Mesodermal cell (in vitro differentiated cells): Measurements from ENCODE around the gene CBY2.

Source experiments
- H3K27ac ChIP-seq: 2 replicates; pipeline ENCODE4 v1.7.0; 2013; ENCODE audit warnings: mild to moderate bottlenecking, low read depth, low read length, moderate library complexity; ENCODE audit not compliant: severe bottlenecking
- H3K36me3 ChIP-seq: 2 replicates; pipeline ENCODE4 v1.7.1; 2013; ENCODE audit warnings: mild to moderate bottlenecking, low read length, moderate library complexity; ENCODE audit not compliant: control insufficient read depth, insufficient read depth
- H3K4me1 ChIP-seq: one replicate; pipeline ENCODE4 v1.7.1; 2013; ENCODE audit warnings: mild to moderate bottlenecking, low read length; ENCODE audit not compliant: insufficient read depth, control insufficient read depth, poor library complexity, severe bottlenecking
- H3K4me3 ChIP-seq: 2 replicates; pipeline ENCODE4 v1.7.0; 2013; ENCODE audit warnings: low read length, control low read depth, mild to moderate bottlenecking; ENCODE audit not compliant: insufficient read depth, poor library complexity, severe bottlenecking; ENCODE audit errors: extremely low read depth
- H3K9me3 ChIP-seq: 2 replicates; pipeline ENCODE4 v1.7.1; 2013; ENCODE audit warnings: mild to moderate bottlenecking, low read length, moderate library complexity; ENCODE audit not compliant: control insufficient read depth
- WGBS, 2 experiments: methylation state at CpG; one replicate each; pipeline ENCODE4 v1.1.5; 2013; ENCODE audit warnings: missing lambda C conversion rate in 2 of 2; ENCODE audit not compliant: insufficient coverage in 2 of 2; 5-methylcytosine and 5-hydroxymethylcytosine counted together

Gene CBY2

GRCh38 chr13:45702869-45703391, 810 bp downstream of the CBY2 start:
- H3K4me1 ChIP-seq: peaks cover 1% of the 10 kb centered on the region
- no peak overlapping the region for H3K27ac ChIP-seq
- no peaks in the 10 kb centered on the region for H3K9me3 ChIP-seq
- H3K36me3 ChIP-seq: no peaks in the 10 kb centered on the region
- no peak overlapping the region for H3K4me3 ChIP-seq
- 81 to 86% methylated on average over 2 of the region's 3 CpGs for WGBS, 2 experiments

GRCh38 chr13:45704211-45704739, 2.2 kb downstream of the CBY2 start:
- H3K4me3 ChIP-seq: no peak overlapping the region
- H3K4me1 ChIP-seq: peaks cover 9% of the 10 kb centered on the region
- 85 to 97% methylated on average over 5 to 8 of the region's 9 CpGs for WGBS, 2 experiments
- H3K9me3 ChIP-seq: no peaks in the 10 kb centered on the region
- no peaks in the 10 kb centered on the region for H3K36me3 ChIP-seq
- H3K27ac ChIP-seq: no peak overlapping the region

DNA sequence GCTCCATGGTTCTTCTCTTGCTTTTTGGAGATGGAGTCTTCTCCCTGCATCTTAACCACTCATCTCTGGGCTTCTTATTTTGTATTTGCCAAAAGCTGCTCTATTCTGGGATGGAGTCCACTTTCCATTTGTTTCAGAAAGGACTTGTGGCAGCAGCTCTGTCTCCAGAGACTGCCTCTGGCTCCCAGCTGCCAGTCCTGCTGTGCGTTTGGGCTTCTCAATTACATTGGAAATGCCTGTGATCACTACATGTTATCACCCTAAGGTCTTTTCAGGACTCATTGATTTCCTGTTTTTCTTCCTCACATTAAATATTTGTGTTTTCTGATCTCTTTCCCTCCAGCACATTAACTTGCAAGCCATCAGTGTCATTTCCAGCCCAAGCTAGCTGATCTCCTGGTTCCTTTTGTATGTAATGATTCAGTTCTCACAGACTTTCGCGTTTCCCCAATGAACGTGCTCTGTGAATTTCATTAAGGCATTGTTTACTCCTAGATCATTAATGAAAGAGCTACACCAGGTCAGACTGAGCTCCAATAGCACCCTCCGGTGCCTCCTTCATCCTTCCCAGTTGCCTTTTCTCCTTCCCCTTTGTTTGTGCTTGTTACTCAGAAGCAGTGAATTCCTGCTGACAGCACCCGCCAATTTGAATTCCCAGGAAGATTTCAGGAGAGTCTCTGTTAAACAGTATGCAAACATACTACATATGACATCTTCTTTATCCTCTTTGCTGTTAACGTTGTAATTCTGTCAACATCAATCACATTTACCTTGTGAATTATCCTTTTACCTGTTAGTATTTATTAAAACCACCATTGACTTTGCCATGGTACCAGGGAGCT, 3.0 kb downstream of the CBY2 start:
- 43 to 65% methylated on average over 4 to 5 of the region's 7 CpGs for WGBS, 2 experiments
- Histone ChIP-seq H3K9me3 (no peaks in the 10 kb centered on the region), H3K36me3 (no peaks in the 10 kb centered on the region), H3K27ac (no peak overlapping the region), H3K4me3 (no peak overlapping the region), H3K4me1 (peaks cover 9% of the 10 kb centered on the region)

- peaks cover 9% of the 10 kb centered on the region for H3K4me1 ChIP-seq
Observed at GRCh38 chr13:45705918-45706317, 3.8 kb downstream of the CBY2 start.

DNA sequence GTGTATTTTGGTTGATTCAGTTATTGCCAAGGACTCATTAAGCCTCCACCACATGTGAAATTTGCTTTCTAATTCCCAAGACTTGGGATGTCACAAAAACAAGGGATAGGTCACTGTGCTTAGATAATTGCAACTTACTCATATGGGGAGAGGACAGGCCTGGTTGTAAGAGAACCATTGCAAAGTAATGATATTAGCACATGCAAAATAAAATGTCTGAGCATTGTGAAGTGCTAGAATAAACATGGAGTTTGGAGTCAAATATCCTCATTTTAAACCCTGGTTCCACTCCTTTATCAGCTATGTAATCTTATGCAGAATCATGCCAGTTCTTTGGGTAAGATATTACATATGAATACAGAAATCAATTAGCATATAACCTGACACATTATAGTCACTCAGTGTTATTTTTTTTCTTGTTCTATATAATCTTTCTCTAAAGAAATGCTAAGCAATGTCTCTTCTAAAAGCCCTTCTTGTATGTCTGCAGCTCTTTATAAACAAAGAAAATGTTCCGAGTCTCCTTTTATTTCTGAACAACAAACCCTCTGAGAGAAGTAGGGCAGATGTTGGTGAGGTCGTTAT, 5.5 kb downstream of the CBY2 start:
- H3K4me1 ChIP-seq: peaks cover 9% of the 10 kb centered on the region
- 86% methylated on average over 1 of the region's 2 CpGs; no CpG with 5 or more reads in 1 of the 2 experiments for WGBS, 2 experiments

More at GRCh38 chr13:45705918-45706317, 3.8 kb downstream of the CBY2 start:
- Histone ChIP-seq H3K36me3 (no peaks in the 10 kb centered on the region), H3K27ac (no peak overlapping the region), H3K9me3 (no peaks in the 10 kb centered on the region), H3K4me3 (no peak overlapping the region)

DNA sequence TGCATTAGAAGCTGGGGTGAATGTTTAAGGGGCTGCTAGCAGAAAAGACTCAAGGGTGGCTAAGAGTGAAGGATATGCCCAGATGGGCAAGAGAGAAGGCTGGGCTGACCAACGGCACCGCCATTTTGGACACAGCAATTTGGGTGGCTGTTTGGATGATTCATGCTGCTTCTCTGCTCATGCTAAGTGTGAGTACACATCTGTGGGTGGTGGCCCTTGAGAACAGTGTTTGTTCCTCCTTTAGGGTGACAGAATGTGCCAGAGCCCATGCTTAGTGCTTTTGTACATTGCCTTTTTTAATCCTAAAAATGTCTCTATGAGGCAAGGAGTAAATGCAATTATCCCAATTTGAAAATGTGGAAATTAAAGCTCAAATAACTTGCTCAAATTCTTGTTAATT, 9.8 kb downstream of the CBY2 start:
- no peaks in the 10 kb centered on the region for H3K36me3 ChIP-seq

More for the DNA sequence above, 5.5 kb downstream of the CBY2 start:
- no peak overlapping the region for H3K4me3 ChIP-seq
- no peak overlapping the region for H3K27ac ChIP-seq
- no peaks in the 10 kb centered on the region for H3K36me3 ChIP-seq
- H3K9me3 ChIP-seq: peaks cover 4% of the 10 kb centered on the region

DNA sequence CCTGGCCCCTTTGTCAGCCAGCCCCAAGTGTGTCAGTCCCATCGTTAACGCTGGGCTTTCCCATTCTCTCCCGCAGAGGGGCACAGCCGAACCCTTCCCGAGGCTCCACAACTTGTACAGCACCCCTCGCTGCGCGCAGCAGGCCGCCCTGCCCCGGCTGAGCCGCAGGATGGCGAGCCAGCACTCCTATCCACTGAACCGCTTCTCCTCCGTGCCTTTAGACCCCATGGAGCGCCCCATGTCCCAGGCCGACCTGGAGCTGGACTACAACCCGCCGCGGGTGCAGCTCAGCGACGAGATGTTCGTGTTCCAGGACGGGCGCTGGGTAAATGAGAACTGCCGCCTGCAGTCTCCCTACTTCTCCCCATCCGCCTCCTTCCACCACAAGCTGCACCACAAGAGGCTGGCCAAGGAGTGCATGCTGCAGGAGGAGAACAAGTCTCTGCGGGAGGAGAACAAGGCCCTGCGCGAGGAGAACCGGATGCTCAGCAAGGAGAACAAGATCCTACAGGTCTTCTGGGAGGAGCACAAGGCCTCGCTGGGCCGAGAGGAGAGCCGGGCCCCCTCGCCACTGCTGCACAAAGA, 11.1 kb downstream of the CBY2 start:
- Histone ChIP-seq H3K4me1 (peaks cover 6% of the 10 kb centered on the region), H3K4me3 (no peak overlapping the region), H3K27ac (no peak overlapping the region), H3K9me3 (peaks cover 8% of the 10 kb centered on the region), H3K36me3 (no peaks in the 10 kb centered on the region)
- WGBS, 2 experiments: 96% methylated on average over 33 to 34 of the region's 34 CpGs

More for the DNA sequence above, 9.8 kb downstream of the CBY2 start:
- 92 to 96% methylated on average over 2 of the region's 2 CpGs for WGBS, 2 experiments
- H3K4me3 ChIP-seq: no peak overlapping the region
- H3K27ac ChIP-seq: no peak overlapping the region
- H3K4me1 ChIP-seq: peaks cover 9% of the 10 kb centered on the region
- peaks cover 8% of the 10 kb centered on the region for H3K9me3 ChIP-seq

DNA sequence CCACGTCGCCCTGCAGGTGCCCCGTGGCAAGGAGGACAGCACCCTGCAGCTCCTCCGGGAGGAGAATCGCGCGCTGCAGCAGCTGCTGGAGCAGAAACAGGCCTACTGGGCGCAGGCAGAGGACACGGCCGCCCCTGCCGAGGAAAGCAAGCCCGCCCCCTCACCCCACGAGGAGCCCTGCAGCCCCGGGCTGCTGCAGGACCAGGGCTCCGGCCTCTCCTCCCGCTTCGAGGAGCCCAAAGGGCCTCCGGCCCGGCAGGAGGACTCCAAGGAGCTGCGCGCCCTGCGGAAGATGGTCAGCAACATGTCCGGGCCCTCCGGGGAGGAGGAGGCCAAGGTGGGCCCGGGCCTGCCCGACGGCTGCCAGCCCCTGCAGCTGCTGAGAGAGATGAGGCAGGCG, 11.6 kb downstream of the CBY2 start:
- Histone ChIP-seq H3K36me3 (no peaks in the 10 kb centered on the region), H3K9me3 (peaks cover 8% of the 10 kb centered on the region), H3K4me1 (peaks cover 8% of the 10 kb centered on the region), H3K27ac (no peak overlapping the region), H3K4me3 (no peak overlapping the region)
- 95 to 96% methylated on average over 25 to 27 of the region's 28 CpGs for WGBS, 2 experiments

DNA sequence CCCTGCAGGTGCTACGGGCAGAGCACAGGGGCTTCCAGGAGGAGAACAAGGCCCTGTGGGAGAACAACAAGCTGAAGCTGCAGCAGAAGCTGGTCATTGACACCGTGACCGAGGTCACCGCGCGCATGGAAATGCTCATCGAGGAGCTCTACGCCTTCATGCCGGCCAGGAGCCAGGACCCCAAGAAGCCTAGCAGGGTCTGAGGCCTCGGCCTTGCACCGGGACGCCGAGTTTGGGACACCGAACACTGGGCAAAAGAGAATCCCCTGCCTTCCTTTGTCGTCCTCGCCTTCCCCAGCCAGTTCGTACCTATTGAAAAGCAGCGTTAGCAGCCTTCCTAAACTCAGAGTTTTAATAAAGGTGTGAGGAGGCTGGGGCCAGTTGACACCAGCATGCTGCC, 12.1 kb downstream of the CBY2 start:
- Histone ChIP-seq H3K9me3 (peaks cover 8% of the 10 kb centered on the region), H3K36me3 (no peaks in the 10 kb centered on the region), H3K4me1 (peaks cover 7% of the 10 kb centered on the region), H3K27ac (no peak overlapping the region), H3K4me3 (no peak overlapping the region)
- WGBS, 2 experiments: 96 to 97% methylated on average over 8 to 18 of the region's 18 CpGs

GRCh38 chr13:45715351-45715750, 13.2 kb downstream of the CBY2 start:
- Histone ChIP-seq H3K4me1 (peaks cover 14% of the 10 kb centered on the region), H3K4me3 (no peak overlapping the region), H3K36me3 (no peaks in the 10 kb centered on the region), H3K9me3 (peaks cover 8% of the 10 kb centered on the region), H3K27ac (no peak overlapping the region)
- WGBS, 2 experiments: 75 to 100% methylated on average over 1 of the region's 3 CpGs
